Measurements from ENCODE around the gene NME7. TPM values are rescaled to one million over a fixed set of nuclear protein-coding genes. Genes with fewer than 3 reads are reported as not detected.

Gene NME7
- total RNA-seq, 1 experiment from 2014 or later = 30.3 TPM

DNA sequence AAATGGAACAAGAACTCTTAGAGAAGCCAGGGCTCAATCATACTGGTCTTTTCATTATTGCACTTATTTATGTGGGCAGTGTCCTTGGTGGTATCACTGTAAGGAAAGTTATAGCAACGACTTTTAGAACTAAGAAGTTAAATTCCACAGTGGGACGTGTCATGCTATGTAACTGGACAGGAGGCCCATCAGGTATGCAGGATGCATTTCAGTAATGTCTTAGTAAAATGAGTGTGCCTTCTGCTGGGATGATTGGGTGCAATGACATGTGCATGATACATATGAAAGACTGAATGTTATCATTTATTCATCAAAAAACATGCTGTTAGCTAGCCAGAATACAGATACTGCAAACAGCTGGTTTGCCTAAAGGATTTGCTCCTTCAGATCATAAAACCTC, 268.0 kb downstream of the NME7 start:
- H3K36me3 ChIP-seq (ENCODE audit: control insufficient read depth, insufficient read depth, low read length) = no peaks in the 10 kb centered on the region
- intact Hi-C loops (cut with micrococcal nuclease; ENCODE audit: unreplicated experiment) (no loop called here), in situ Hi-C loops (cut with HindIII; ENCODE audit: low pct_unique_long_range_greater_than_20kb, low sequenced_read_pairs) (no loop called here)
- ChIA-PET POLR2A (no interaction called here), CTCF (no interaction called here)
- no peaks in the 10 kb centered on the region for H3K9me3 ChIP-seq (ENCODE audit: control insufficient read depth, insufficient read depth, low read depth, low read length)
- no peak overlapping the region for H3K4me3 ChIP-seq (ENCODE audit: low read depth in 2 of 2, low read length in 2 of 2)
- no TSS peak for BruUV-seq (replicated peaks)
- ATAC-seq (no peak), DNase-seq (ENCODE audit: low read depth, low spot score) (no peak)
- H3K27ac ChIP-seq (ENCODE audit: low read length) = no peak overlapping the region
- H3K4me1 ChIP-seq (ENCODE audit: control insufficient read depth, insufficient read depth, low read length) = peaks cover 1% of the 10 kb centered on the region; the same call in 1 of the 2 replicates
- no peaks in the 10 kb centered on the region for H3K27me3 ChIP-seq (ENCODE audit: control insufficient read depth, insufficient read depth, low read length)
- TF ChIP-seq SIN3A (IDR thresholded peaks at IDR 0.05; ENCODE audit: borderline replicate concordance, insufficient read depth, low read depth, low read length) (no peak), POLR2AphosphoS5 (IDR thresholded peaks at IDR 0.05; ENCODE audit: low read depth, low read length) (no peak), TCF7L2 (IDR thresholded peaks at IDR 0.05; ENCODE audit: low read depth, low read length) (no peak)
- TF ChIP-seq, protein P1, sequence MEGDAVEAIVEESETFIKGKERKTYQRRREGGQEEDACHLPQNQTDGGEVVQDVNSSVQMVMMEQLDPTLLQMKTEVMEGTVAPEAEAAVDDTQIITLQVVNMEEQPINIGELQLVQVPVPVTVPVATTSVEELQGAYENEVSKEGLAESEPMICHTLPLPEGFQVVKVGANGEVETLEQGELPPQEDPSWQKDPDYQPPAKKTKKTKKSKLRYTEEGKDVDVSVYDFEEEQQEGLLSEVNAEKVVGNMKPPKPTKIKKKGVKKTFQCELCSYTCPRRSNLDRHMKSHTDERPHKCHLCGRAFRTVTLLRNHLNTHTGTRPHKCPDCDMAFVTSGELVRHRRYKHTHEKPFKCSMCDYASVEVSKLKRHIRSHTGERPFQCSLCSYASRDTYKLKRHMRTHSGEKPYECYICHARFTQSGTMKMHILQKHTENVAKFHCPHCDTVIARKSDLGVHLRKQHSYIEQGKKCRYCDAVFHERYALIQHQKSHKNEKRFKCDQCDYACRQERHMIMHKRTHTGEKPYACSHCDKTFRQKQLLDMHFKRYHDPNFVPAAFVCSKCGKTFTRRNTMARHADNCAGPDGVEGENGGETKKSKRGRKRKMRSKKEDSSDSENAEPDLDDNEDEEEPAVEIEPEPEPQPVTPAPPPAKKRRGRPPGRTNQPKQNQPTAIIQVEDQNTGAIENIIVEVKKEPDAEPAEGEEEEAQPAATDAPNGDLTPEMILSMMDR (IDR thresholded peaks at IDR 0.05) = no peak
- TF ChIP-seq, protein P2, sequence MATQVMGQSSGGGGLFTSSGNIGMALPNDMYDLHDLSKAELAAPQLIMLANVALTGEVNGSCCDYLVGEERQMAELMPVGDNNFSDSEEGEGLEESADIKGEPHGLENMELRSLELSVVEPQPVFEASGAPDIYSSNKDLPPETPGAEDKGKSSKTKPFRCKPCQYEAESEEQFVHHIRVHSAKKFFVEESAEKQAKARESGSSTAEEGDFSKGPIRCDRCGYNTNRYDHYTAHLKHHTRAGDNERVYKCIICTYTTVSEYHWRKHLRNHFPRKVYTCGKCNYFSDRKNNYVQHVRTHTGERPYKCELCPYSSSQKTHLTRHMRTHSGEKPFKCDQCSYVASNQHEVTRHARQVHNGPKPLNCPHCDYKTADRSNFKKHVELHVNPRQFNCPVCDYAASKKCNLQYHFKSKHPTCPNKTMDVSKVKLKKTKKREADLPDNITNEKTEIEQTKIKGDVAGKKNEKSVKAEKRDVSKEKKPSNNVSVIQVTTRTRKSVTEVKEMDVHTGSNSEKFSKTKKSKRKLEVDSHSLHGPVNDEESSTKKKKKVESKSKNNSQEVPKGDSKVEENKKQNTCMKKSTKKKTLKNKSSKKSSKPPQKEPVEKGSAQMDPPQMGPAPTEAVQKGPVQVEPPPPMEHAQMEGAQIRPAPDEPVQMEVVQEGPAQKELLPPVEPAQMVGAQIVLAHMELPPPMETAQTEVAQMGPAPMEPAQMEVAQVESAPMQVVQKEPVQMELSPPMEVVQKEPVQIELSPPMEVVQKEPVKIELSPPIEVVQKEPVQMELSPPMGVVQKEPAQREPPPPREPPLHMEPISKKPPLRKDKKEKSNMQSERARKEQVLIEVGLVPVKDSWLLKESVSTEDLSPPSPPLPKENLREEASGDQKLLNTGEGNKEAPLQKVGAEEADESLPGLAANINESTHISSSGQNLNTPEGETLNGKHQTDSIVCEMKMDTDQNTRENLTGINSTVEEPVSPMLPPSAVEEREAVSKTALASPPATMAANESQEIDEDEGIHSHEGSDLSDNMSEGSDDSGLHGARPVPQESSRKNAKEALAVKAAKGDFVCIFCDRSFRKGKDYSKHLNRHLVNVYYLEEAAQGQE (IDR thresholded peaks at IDR 0.05; ENCODE audit: insufficient read depth in 1 of 2, low read depth in 2 of 2, low read length in 1 of 2) = no peak

DNA sequence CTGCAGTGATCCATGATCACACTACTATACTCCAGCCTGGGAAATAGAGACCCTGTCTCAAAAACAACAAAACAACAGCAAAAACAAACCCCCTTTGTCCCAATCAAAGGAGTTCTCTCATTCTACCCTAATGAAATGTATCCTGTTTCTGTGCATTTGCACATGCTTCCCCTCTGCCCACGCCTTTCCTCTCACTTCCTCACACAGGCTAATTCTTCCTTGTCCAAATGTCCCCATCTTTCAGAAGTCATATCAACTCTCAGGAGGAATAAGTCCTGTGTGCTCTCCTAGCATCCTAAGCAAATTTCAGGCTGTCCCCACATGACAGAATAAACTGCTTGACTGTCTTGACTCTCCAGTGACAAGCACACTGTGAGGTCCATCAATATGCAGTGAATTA, 269.2 kb downstream of the NME7 start:
- in situ Hi-C loops (cut with HindIII; ENCODE audit: low pct_unique_long_range_greater_than_20kb, low sequenced_read_pairs) = no loop called here
- DNase-seq (ENCODE audit: low read depth, low spot score) (no peak), ATAC-seq (no peak)
- H3K36me3 ChIP-seq (ENCODE audit: control insufficient read depth, insufficient read depth, low read length) = no peaks in the 10 kb centered on the region
- H3K27me3 ChIP-seq (ENCODE audit: control insufficient read depth, insufficient read depth, low read length) = no peaks in the 10 kb centered on the region
- no peak overlapping the region for H3K4me3 ChIP-seq (ENCODE audit: low read depth in 2 of 2, low read length in 2 of 2)
- intact Hi-C loops (cut with micrococcal nuclease; ENCODE audit: unreplicated experiment) = no loop called here
- no peak overlapping the region for H3K27ac ChIP-seq (ENCODE audit: low read length)
- no peaks in the 10 kb centered on the region for H3K4me1 ChIP-seq (ENCODE audit: control insufficient read depth, insufficient read depth, low read length)
- H3K9me3 ChIP-seq (ENCODE audit: control insufficient read depth, insufficient read depth, low read depth, low read length) = no peaks in the 10 kb centered on the region
- TF ChIP-seq, protein P1 (IDR thresholded peaks at IDR 0.05) = no peak
- no peak for TF ChIP-seq TCF7L2 (IDR thresholded peaks at IDR 0.05; ENCODE audit: low read depth, low read length)
- no peak for TF ChIP-seq SIN3A (IDR thresholded peaks at IDR 0.05; ENCODE audit: borderline replicate concordance, insufficient read depth, low read depth, low read length)
- no peak for TF ChIP-seq POLR2AphosphoS5 (IDR thresholded peaks at IDR 0.05; ENCODE audit: low read depth, low read length)
- TF ChIP-seq, protein P2 (IDR thresholded peaks at IDR 0.05; ENCODE audit: insufficient read depth in 1 of 2, low read depth in 2 of 2, low read length in 1 of 2) = no peak
- no TSS peak for BruUV-seq (replicated peaks)
- CTCF ChIA-PET = no interaction called here
- POLR2A ChIA-PET = no interaction called here
